Measurements from ENCODE around the gene MBD3. TPM values are rescaled to one million over a fixed set of nuclear protein-coding genes. Genes with fewer than 3 reads are reported as not detected.

Gene MBD3
- 68.5 and 83.9 TPM in 2 replicates for total RNA-seq

GRCh38 chr19:1592755-1593500 is at the start of gene MBD3:
TSS of gene MBD3 (minus strand) at chr19:1592865. CDS start at chr19:1592631, 234 bp downstream.

GRCh38 chr19:1605236-1606137 is 12.8 kb upstream of the MBD3 start, which contains the start of gene UQCR11:
TSS of gene UQCR11 (minus strand) at chr19:1605462. CDS start at chr19:1605409, 53 bp downstream.

DNA sequence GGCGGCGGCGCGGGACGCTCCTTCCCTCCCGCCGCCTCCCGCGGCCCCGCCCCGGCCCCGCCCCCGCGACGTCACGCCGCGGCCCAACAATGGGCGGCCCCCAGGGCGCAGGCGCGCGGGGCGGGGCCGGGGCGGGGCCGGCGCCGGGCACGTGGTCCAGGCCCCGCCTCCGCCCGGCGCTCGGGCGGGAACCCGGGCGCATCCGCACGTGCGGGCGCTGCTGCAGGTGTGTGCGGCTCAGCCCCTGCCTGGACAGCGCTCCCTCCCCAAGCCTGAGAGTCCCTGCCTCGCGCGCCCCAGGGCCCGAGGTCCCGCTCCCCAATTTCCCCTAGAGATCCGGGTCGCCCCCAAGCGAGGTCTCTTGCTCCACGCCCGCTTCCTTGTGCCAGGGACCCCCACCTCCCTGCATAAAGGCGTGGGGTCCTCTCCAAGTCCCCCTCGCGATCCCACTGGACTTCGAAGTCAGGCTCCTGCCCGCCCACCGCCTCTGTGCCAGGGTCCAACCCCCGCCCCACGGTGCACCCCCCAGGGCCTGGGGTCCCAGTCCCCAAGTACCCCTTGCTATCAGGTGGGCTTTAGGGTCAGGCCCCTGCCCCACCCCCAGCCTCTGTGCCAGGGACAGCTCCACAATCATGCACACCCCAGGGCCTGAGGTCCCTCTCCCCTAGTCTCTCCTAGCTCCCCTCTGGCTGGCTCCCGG is 24.2 kb downstream of the MBD3 start, which contains the start of gene MEX3D:
Gene MEX3D (minus strand): TSS at position 6 of the 700 bp plus-strand sequence. CDS start 267 bp downstream, outside the sequence.

Other genes starting within 250 kb of the MBD3 start
- gene NDUFS7, start 209.0 kb downstream of the MBD3 start, total RNA-seq, result 89.5 and 111 TPM in 2 replicates
- gene GAMT, start 191.3 kb downstream of the MBD3 start, total RNA-seq, result 43.7 and 45.7 TPM in 2 replicates
- 19.4 and 21.3 TPM in 2 replicates for gene DAZAP1, start 185.3 kb downstream of the MBD3 start, total RNA-seq
- gene RPS15, start 154.5 kb downstream of the MBD3 start, total RNA-seq, result 2,634 and 2,972 TPM in 2 replicates
- 0.12 and 0.20 TPM in 2 replicates for gene APC2, start 142.7 kb downstream of the MBD3 start, total RNA-seq
- gene C19orf25, start 113.7 kb downstream of the MBD3 start, total RNA-seq, result 17.7 and 25.0 TPM in 2 replicates
- gene PCSK4, start 102.5 kb downstream of the MBD3 start, total RNA-seq, result 0.19 and 0.49 TPM in 2 replicates
- 5.0 and 6.0 TPM in 2 replicates for gene REEP6, start 101.7 kb downstream of the MBD3 start, total RNA-seq
- gene ADAMTSL5, start 79.8 kb downstream of the MBD3 start, total RNA-seq, result 4.7 and 8.8 TPM in 2 replicates
- gene PLK5, start 68.8 kb downstream of the MBD3 start, total RNA-seq, result not detected in 2 replicates
- gene MEX3D, start 24.5 kb downstream of the MBD3 start, total RNA-seq, result 28.2 and 35.9 TPM in 2 replicates
- 41.1 and 46.9 TPM in 2 replicates for gene UQCR11, start 12.6 kb upstream of the MBD3 start, total RNA-seq
- gene TCF3, start 59.8 kb upstream of the MBD3 start, total RNA-seq, result 64.4 and 66.6 TPM in 2 replicates
- gene ONECUT3, start 160.6 kb upstream of the MBD3 start, total RNA-seq, result not detected in 2 replicates
- gene ATP8B3, start 219.4 kb upstream of the MBD3 start, total RNA-seq, result 3.2 and 3.3 TPM in 2 replicates